Measurements from ENCODE around the gene MCF2L2. TPM values are rescaled to one million over a fixed set of nuclear protein-coding genes. Genes with fewer than 3 reads are reported as not detected.
"Not testable (repeated sequence)": the region's sequence is repeated elsewhere in the genome, so short reads cannot be mapped to it uniquely, and the experiment has no call there.

Gene MCF2L2
- polyA plus RNA-seq, 3 donors = 0.56 to 2.0 (median 1.5) TPM

DNA sequence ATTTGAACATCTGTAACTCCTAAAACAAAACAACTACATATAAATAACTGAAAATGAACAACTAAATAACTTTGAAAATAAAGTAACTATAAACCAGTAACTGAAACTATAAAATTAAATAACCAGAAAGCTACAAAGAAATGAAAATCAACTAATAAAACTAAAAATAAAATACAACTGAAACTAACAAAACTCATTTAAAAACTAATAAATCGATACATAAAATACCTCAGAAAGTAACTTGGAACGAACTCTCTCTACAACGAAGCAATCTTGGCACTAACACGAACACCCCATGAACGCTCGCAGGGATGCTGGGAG lies 249.9 kb downstream of the MCF2L2 start:
- no peak for DNase-seq

DNA sequence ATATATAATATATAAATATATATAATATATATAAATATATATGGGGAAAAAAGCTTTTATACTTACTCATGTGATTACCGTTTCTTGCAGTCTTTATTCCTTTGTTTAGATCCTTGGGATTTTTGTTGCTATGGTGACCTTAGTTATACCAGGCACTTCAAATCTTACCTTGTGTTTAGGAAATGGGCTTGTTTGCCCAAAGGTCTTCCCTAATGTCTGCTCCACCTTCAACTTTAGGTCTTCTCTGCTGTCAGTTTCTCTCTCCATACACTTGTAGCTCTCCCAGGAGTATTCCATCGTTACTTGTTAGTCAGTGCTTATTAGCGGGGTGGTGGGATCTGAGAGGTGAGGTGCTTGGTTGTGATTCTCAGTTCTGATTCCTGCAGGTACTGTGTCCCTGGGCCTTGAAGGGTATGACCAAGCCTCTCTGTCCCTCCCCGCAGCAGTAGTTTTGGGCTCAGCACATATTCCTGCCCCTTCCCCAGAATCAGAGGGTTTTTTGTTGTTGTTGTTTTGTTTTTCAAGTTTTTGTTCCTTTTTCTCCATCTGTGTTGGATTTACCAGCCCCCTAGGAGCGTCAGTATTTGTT lies 256.3 kb downstream of the MCF2L2 start:
- no peak for DNase-seq

DNA sequence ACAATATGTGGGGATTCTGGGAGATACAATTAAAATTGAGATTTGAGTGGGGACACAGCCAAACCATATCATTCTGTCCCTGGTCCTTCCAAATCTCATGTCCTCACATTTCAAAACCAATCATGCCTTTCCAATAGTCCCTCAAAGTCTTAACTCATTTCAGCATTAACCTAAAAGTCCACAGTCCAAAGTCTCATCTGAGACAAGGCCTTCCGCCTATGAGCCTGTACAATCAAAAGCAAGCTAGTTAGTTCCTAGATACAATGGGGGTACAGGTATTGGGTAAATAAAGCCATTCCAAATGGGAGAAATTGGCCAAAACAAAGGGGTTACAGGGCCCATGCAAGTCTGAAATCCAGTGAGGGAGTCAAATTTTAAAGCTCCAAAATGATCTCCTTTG lies 260.4 kb downstream of the MCF2L2 start:
- not testable (repeated sequence) for DNase-seq

DNA sequence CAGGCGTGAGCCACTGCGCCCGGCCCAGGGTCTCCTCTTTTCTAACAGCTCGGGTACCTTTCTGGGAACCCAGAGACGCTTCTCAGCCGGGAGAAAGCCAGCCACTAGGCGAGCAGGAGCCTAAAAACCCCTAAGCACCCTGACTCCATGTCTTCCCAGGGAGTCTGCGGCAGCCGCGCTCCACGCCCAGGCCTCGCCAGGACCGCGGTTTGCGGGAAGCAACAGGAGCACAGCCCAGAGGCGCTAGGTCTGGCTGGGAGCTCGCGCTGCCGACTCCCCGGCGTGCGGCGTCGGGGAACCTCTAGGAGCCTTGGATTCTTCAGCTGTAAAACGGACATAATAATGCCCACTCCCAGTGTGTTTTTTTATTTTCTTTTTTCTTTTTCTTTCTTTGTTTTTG lies 264.9 kb downstream of the MCF2L2 start:
- no peak for DNase-seq

DNA sequence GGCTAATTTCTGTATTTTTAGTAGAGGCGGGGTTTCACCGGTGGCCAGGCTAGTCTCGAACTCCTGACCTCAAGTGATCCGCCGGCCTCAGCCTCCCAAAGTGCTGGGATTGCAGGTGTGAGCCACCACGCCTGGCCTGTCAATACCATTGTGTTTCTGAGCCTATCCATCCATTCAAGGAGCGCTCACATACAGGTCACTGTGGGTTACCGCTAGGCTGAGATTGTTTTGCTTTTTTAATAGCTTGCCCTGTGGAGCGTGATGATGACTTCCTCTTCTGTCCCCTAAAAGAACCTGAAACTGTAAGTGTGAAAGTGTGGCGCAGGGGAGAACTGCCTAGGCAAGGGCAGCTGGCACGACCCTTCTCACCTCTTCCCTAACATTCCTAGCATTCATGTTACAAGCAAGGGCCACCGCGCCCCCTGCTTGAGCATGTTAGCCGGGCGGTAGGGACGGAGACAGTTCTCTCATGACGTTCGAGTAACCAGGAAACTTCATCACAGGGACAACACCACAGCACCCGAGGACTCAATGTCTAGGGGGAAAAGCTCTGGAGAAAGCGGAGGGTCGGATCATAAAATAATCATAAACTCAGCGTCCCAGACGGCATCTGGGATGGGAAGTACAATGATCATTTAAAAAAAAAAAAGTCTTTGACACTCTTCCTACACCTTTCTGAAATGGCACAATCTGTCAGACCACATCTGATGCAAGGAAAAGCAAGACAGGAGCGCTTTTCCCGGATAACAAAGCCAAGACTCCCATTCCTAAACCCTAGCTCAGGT lies 266.7 kb downstream of the MCF2L2 start:
- DNase-seq = no peak

DNA sequence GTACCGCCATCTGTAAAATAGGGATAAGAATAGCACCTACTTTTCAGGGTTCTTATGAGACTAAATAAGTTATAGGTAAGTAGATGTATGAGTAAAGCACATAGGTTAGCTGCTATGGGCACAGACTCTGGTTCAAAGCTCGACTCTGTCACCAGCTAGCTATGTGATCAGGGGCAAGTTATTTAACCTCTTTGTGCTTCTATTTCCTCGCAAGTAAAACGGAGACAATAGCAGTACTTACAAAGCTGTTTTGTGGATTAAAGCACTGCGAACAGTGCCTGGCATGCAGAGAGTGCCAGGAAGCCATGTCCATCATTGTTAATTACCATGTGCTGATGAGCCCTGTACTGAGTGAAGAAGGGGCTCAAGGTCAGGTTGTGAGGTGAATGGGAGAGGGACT lies 267.8 kb downstream of the MCF2L2 start:
- DNase-seq = no peak

DNA sequence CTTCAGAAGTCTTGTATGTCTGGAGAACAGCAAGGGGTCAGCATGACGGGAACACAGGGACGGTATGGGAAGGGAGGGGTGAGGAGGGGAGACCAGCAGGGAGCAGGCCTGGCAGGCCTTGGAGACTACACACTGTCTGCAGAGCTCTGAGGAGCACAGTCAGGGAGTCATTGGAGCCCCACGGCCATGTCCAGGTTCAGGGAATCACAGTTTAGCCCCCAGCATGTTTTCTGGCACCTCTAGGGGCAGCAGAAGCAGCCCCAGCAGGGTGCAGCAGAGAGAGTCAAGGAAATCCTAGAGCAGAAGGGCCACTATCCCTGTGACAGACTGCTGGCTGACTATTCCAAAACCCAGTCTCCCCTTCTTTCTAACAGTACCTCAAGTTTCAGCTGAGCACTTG lies 269.1 kb downstream of the MCF2L2 start:
- DNase-seq = no peak

DNA sequence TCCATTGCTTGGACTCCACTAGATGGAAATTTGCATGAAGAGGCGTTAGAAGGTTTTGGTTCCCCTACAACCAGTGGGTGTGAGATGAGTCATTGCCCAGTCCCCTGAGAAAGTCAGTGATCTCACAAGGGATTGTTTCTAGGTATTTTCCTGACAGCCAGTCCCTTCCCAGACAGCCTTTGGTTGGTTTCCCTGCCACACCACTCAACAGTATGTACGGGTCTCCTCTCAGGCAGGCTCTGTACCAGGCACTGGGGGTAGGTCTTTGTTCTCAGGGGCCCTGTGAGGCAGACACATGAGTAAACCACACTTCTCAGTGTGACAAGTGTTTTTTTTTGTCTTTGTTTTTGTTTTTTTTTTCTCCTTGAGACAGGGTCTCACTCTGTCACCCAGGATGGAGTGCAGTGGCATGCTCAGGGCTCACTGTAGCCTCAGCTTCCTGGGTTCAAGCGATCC lies 269.8 kb downstream of the MCF2L2 start:
- no peak for DNase-seq

DNA sequence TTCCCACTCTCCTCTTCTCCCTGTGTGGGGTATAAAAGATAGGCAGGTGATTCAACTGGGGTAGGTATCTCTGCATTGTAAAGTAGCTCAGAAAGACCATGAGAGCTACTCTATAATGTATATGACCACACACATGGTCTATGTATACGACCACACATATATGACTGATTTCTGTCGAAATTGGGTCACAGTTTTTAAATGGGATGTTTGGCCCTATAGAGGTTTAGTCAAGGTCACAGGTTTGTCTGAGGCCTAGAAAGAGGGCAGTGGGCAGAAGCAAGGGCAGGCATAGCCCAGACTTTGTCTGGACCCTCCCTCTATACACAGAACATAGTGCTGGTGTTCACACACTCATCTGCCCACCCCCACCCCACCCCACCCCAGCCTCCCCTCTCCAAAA lies 270.3 kb downstream of the MCF2L2 start:
- no peak for DNase-seq

DNA sequence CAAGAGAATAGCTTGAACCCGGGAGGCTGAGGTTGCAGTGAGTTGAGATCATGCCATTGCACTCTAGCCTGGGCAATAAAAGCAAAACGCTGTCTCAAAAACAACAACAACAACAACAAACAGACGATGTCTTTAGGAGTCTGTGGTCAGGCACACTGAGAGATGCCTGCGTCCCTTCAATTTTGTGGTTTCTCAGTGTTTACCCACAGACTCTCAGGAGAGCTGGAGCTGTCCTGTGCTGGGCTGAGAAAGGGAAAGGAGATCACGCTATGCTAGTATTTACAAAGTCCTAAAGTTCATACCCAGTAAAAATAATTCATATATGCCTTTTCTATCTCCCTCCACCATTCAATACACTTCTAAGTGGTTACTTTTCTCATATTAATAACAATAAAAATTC lies 272.2 kb downstream of the MCF2L2 start:
- DNase-seq = no peak

DNA sequence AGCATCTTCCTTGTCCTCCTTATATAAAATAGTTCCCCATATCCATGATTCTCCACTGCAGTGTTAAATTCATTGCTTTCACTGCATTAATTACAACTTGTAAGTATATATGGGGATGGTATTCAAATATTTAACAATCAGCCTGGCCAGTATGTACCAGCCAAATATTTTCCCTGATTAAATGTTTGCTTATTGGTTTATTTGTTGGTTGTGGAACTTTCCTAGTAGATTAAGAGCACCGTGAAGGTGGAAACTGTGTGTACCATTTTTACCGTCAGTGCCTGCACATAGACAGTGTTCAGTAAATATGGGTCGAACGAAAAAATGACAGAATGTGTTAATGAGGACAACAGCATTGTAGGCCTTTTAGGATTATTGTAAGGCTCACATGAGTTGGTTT lies 272.9 kb downstream of the MCF2L2 start:
- no peak for DNase-seq

DNA sequence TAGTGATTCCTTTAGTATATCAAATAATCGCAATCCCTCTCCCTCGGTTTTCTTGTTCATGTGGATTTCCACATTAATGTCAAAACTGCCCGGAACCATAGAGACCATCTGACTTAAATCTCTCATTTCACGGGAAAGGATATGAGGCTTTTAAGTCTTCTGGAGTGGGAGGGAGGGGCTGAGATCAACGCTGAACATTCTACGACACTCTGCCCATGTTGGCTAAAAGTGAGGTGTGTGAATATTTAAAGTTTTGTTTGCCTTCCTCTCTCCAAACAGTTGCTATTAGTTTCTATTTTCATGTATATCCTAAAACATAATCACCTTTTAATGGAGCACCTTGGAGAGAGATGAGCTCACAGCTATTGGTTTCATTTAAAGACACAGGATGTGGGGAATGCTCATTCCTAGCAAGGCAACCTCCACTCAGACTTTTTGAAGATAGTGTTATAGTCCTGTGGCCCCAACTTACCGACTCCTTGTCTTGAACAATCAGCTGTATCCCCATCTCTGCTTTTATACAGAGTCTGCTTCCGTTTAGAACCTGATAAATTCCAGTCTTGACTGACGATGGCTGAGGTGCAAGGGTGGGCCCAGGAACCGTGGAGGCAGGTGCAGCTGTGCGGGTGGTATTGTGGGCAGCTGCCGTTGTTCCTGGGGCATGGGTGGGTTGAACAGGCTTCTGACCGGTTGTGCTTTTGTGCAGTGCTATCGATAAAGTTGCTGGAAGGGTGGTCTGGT lies 275.0 kb downstream of the MCF2L2 start:
- no peak for DNase-seq

DNA sequence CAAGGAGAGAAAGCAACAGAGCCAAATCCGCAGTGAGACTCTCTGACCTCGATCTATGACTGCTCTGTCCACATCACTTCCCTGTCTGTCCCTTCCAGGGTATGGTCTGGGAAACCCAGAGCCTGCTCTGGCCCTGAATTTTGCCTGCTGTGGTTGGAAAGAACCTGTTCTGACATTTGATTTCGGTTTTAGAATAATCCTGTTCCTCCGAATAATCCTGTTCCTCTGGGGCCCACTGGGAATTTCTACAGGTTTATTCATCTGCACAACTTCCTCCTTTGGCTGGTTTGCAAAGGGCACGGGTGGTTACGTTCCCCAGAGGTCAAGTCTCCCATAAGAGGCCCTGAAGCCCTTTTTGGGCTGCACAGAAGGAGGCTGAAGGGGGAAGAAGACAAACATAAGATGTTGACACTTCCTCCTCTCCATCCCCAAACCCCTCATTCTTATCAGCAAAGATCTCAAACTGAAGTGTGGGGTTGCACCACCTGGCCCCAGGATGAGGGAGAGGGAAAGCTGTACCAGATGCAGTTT lies 276.5 kb downstream of the MCF2L2 start:
- no peak for DNase-seq

DNA sequence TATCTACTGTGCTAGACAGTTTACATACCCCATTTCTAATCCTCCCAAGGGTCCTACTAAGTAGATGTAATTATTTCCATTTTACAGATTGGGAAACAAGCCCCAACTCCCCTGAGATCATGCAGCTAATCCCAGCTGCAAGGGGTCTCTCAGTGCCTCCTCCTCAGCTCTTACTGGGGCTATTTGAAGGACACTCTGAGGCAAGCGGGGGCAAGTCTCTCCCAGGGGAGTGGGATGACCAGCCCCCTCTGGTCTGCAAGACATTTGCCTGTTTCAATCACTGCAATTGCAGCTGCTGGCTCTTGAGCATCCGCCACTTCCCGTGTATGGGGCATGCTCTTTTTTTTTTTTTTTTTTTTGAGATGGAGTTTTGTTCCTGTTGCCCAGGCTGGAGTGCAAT lies 277.3 kb downstream of the MCF2L2 start:
- no peak for DNase-seq

DNA sequence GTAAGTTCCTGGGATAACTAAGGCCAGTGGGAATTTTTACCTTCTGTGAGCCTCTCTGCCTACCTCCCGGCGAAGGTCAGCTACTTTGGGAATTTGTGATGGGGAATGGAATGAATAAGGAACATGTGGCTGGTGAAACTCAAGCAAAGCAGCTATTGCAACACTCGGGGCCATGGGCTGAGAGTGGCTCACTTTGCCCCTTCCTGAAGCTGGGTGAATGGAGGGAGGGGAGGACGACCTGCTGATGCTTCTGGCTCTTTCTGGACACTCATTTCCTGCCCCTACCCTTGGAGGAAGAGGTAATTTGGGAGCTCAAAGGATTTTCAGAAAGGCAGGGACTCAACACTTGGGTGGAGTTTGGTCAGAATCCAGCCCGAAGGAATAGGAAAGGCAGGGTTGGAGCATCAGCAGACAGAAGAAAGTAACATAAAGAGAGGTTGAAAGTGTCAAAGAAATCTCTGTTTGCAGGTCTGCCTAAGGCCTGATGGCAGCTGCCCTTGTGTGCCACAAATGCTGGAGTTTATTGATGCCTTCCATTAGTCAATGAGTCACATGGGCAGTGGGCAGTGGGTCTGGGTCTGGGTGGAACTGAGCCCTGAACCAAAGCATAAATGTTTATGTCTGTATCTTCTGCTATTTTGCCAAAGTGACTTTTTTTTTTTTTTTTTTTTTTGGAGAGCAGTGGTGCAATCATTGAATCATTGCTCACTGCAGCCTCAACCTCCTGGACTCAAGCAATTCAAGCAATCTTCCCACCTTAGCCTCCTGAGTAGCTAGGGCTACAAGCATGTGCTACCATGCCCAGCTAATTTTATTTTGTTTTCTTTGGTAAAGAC lies 278.3 kb downstream of the MCF2L2 start:
- no peak for DNase-seq

DNA sequence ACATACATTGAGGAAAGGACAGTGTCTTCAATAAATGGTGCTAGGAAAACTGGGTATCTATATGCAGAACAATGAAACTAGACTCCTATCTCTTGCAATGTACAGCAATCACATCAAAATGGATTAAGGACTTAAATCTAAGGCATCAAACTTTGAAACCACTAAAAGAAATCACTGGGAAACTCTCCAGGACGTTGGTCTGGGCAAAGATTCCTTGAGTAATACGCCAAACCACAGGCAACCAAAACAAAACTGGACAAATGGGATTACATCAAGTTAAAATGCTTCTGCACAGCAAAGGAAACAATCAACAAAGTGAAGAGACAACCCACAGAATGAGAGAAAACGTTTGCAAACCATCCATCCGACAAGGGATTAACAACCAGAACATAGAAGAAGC lies 280.4 kb downstream of the MCF2L2 start:
- no peak for DNase-seq

DNA sequence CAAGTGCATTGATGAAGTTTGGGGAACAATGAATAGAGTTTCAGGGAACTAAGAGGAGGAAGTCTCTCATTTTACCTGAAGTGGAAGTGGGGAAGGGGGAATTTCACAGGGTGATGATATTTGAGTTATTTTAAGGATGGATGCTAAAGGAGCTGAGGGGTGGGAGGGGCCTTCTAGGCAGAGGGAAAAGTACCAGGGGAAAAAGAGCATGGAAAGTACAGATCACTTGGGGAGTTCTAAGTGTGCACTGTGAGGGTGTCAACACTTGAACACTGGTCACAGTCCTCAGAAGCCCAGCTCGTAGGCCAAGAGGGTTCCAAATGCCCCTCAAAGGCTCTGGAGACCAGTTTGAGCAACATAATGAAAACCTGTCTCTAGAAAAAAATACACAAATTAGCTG lies 284.1 kb downstream of the MCF2L2 start:
- no peak for DNase-seq

DNA sequence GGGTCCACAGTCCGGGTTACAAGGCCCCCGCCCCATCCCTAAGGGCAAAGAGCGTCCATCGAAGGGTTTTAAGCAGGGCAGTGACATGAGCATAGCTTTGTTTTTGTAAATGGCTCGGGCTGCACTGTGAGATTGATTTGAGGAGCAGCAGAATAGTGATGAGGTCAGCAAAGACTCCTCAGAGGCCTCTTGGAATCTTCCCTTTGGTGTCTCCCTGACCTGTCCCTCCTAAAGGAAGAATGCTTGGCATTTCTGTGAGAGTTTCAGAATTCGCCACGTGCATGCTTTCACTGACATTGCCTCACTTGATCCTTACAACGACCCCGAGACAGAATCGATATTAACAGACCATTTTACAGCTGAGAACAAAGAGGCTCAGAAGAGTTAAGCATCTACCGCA lies 286.2 kb downstream of the MCF2L2 start:
- no peak for DNase-seq

DNA sequence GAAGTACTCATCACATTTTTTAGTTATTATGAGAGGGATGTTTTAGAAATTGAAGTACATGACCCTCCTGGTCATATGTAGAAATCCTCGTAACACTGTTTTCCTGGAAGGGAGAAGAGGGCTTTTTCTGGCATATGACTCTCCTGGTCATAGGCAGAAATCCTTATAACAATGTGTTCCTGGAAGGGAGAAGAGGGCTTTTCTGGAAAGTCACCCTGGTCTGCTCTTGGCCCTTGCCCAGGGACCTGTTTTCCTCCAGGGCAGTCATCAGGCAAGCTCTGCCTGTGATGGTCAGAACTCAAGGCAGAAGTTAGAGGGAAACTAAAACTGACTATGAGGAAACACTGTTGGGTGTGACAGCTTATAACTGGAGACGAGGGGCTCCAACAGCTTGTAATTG lies 293.6 kb downstream of the MCF2L2 start:
- DNase-seq = no peak

DNA sequence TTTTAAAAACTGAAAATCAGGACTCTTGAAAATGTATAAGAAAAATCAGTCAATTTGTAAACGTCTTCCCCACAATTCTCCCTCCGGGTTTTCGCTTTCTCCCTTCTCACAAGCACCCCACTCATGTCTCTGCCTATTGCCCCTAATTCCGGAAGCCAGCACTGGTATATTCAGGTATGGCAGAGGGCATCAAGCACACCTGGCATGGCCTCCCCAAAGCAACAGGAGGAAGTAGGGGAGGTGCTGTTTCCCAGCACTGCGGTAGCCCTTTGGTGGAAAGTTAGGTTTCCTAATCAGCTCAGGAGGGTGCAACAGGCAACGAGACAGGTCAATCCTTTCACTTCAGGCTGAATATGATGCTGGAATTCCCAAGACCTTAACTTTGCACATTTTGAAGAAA lies 296.0 kb downstream of the MCF2L2 start:
- DNase-seq = no peak

DNA sequence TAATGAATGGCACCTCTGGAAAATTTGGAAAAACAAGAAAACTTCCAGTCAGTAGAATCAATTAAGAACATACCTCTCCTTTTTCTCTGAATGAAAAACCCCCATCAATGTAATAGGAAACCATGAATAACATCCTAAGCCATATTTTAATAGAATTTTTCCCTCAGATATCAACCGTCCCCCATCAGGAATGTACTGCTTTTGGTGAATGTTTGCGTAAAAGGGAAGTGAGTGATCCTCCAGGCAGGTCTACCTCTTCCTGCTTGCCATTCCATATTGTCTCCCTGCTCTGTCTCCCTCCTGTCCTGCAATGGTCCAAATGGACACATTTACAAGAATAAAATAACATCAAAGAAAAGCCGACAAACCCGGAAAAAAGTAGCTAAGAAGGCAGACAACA lies 296.7 kb downstream of the MCF2L2 start:
- DNase-seq = no peak

DNA sequence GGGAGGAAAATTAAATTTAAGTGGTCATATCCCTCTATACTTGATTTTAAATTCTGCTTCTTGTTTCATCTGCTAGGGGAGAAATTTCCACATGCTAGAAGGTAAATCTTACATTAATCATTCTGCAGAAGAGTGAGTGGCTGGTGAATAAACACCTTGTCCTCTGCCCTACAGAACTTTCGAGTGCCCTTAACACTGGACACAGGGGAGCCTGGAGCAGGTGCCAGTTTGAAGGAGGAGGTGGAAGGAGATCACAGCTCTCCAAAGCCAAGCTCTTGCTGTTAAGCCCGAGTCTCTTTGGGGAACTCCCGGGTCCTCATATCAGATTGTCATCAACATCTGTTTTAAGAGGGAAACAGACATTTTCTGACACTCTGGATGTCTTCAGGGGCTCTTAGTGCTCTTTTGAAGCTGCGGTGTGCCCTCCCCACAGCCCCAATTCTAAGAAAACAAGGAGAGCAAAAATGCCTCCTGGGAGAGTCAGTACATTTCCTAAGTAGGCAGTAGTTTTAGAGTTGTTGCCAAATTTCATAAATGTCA lies 297.2 kb downstream of the MCF2L2 start:
- no peak for DNase-seq

Measured in renal pelvis (tissue), 4 donors.